Measurements from ENCODE around the gene DENND2A.

- TF ChIP-seq CTCF (IDR thresholded peaks at IDR 0.05; ENCODE audit: low read depth, low read length) = no peak
- TF ChIP-seq MYC (IDR thresholded peaks at IDR 0.05; ENCODE audit: low read depth, low read length) = no peak
Measured at GRCh38 chr7:140650367-140650766, 9.8 kb upstream of the DENND2A start.

Data from NB4 (cell line).